Measurements from ENCODE around the gene TRAK2. TPM values are rescaled to one million over a fixed set of nuclear protein-coding genes. Genes with fewer than 3 reads are reported as not detected.

The TRAK2 gene
- total and polyA plus RNA-seq, 2 experiments from 2014 or later, result 6.7 to 17.0 TPM

GRCh38 chr2:201344663-201345366 lies 106.4 kb downstream of the TRAK2 start:
- peaks cover 2% of the 10 kb centered on the region for H3K27me3 Mint-ChIP-seq (ENCODE audit: insufficient read depth, low read depth, poor library complexity)
- H3K4me1 ChIP-seq (ENCODE audit: insufficient read depth), result no peaks in the 10 kb centered on the region
- no peaks in the 10 kb centered on the region for H4K20me1 ChIP-seq (replicated peaks; ENCODE audit: insufficient read depth)
- H3K27me3 ChIP-seq (ENCODE audit: insufficient read depth), result no peaks in the 10 kb centered on the region
- ATAC-seq (peak; percentile 90), DNase-seq (ENCODE audit: low spot score) (peak; percentile 63)
- no peak overlapping the region for H2AFZ ChIP-seq
- no peaks in the 10 kb centered on the region for H3K36me3 Mint-ChIP-seq (ENCODE audit: low read depth)
- no peaks in the 10 kb centered on the region for H3K36me3 ChIP-seq (ENCODE audit: insufficient read depth)
- H3K4me1 Mint-ChIP-seq, result peaks cover 7% of the 10 kb centered on the region
- H3K79me2 ChIP-seq (replicated peaks; ENCODE audit: insufficient read depth), result no peaks in the 10 kb centered on the region
- H3K4me3 ChIP-seq, result no peak overlapping the region
- H3K9me2 ChIP-seq (ENCODE audit: insufficient read depth), result no peaks in the 10 kb centered on the region
- no peak overlapping the region for H3K27ac Mint-ChIP-seq
- no peak overlapping the region for H3K4me3 Mint-ChIP-seq
- H3K4me2 ChIP-seq, result no peak overlapping the region
- no peaks in the 10 kb centered on the region for H3K9me3 Mint-ChIP-seq
- TF ChIP-seq NANOG (IDR thresholded peaks at IDR 0.05; ENCODE audit: borderline replicate concordance), result no peak
- TF ChIP-seq ZNF114 (CRISPR knock-in tag; IDR thresholded peaks at IDR 0.05), result no peak
- TF ChIP-seq JUNB (IDR thresholded peaks at IDR 0.05; ENCODE audit: unreplicated experiment), result no peak
- peak; percentile 35 to 53; a peak in 3 of 4 replicates for TF ChIP-seq CTCF (conservative IDR thresholded peaks at IDR 0.05; ENCODE audit: low read depth in 2 of 2)
- no peak for TF ChIP-seq ZNF462 (CRISPR knock-in tag; IDR thresholded peaks at IDR 0.05)
- no peak for TF ChIP-seq ZNF331 (CRISPR knock-in tag; IDR thresholded peaks at IDR 0.05; ENCODE audit: low read depth)
- TF ChIP-seq STAT1 (IDR thresholded peaks at IDR 0.05; ENCODE audit: unreplicated experiment), result no peak
- no peaks in the 10 kb centered on the region for H3F3A ChIP-seq (replicated peaks; ENCODE audit: low read depth)
- no peak overlapping the region for H3K27ac ChIP-seq (ENCODE audit: low read depth)

Data from GM23338 (cell line).